Measurements from ENCODE around the gene NKPD1. TPM values are rescaled to one million over a fixed set of nuclear protein-coding genes. Genes with fewer than 3 reads are reported as not detected.

The NKPD1 gene
- total and polyA plus RNA-seq, 2 experiments from 2014 or later = 0.24 to 1.3 TPM

DNA sequence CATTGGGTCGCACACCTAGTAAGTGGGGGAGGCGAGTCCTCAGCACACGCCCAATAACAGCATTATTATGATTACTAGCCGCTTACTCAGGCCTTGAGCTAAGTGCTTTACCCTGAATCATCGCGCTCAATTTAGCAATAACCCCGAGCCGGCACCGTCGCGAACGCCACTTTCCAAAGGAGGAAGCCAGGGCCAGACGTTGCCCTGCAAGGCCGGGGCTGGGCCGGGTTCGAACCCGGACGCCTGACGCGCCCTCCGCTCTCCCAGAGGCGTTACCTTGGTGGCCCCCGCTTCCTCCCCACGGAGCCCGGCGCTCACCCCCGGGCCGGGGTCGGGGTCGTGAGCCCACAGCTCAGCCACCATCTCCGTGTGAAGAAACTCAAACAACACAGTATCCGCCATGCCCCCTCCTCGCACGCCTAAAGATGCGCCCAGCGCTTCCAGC, 17.1 kb upstream of the NKPD1 start, which contains the start of gene TRAPPC6A:
Gene TRAPPC6A, minus strand, starts transcription at position 421 of the 445 bp plus-strand sequence. Its CDS starts 19 bp downstream, at position 402.
- Histone ChIP-seq H3K36me3 (ENCODE audit: insufficient read depth) (no peaks in the 10 kb centered on the region), H3K4me1 (ENCODE audit: insufficient read depth) (peaks cover 3% of the 10 kb centered on the region; the same call in 1 of the 2 replicates), H3K4me3 (peak within 1 kb of the TSS; percentile 64), H3F3A (replicated peaks; ENCODE audit: low read depth) (0 out of 2 replicates have a peak, but pooled peaks cover 4% of the 10 kb centered on the region), H3K27ac (ENCODE audit: low read depth) (peak within 1 kb of the TSS; percentile 7), H3K4me2 (peak within 1 kb of the TSS; percentile 98), H3K27me3 (ENCODE audit: insufficient read depth) (peaks cover 6% of the 10 kb centered on the region; the same call in 1 of the 2 replicates), H4K20me1 (replicated peaks; ENCODE audit: insufficient read depth) (no peaks in the 10 kb centered on the region), H3K79me2 (replicated peaks; ENCODE audit: insufficient read depth) (peaks cover 15% of the 10 kb centered on the region), H3K9me2 (ENCODE audit: insufficient read depth) (no peaks in the 10 kb centered on the region), H2AFZ (peak within 1 kb of the TSS; percentile 94)
- Mint-ChIP-seq H3K9me3 (no peaks in the 10 kb centered on the region), H3K27me3 (ENCODE audit: insufficient read depth, low read depth, poor library complexity) (peaks cover 22% of the 10 kb centered on the region), H3K4me3 (peak within 1 kb of the TSS; percentile 95), H3K36me3 (ENCODE audit: low read depth) (peaks cover 3% of the 10 kb centered on the region; the same call in 1 of the 3 replicates), H3K4me1 (no peaks in the 10 kb centered on the region; the same call in 2 of the 3 replicates), H3K27ac (peak within 1 kb of the TSS; percentile 96)
- TF ChIP-seq CREB1 (CRISPR knock-in tag; IDR thresholded peaks at IDR 0.05; ENCODE audit: low read depth) = no peak
- TF ChIP-seq EZH2 (IDR thresholded peaks at IDR 0.05; ENCODE audit: low read depth, unreplicated experiment) = no peak
- TF ChIP-seq POLR2AphosphoS5 (IDR thresholded peaks at IDR 0.05; ENCODE audit: low read depth) = peak; percentile 81
- DNase-seq (ENCODE audit: low spot score) = peak; percentile 64
- ATAC-seq = peak; percentile 8

DNA sequence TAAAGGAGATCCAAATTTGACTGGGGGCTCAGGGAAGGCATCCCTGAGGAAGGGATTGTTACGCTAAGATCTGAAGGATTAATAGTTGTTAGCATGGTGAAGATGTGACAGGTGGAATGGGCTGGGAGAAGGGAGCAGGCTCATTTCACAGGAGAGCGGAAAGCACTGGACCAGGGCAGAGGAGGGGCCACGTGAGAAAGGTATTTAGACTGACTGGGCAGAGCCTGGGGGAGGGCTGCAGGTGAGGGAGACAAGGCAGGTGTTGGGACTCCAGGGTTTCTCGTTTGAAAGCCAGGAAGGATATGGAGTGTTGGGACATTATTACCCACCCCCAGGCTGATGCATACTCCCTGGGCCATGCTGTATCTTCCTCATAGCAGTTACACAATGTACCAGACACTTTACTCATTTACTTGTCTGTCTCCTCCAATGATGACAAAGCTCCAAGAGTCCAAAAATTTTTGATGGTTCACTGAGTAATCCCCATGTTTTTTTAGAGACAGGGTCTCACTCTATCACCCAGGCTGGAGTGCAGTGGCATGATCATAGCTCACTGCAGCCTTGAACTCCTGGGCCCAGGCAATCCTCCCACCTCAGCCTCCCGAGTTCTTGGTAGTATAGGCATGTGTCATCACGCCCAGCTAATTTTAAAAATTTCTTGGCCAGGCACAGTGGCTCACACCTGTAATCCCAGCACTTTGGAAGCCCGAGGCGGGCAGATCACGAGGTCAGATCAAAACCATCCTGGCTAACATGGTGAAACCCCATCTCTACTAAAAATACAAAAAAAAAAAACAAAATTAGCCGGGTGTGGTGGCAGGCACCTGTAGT, 14.9 kb upstream of the NKPD1 start:
- DNase-seq (ENCODE audit: low spot score) (no peak), ATAC-seq (no peak)
- H3K4me2 ChIP-seq = no peak overlapping the region
- H3K4me3 Mint-ChIP-seq = peak overlapping the region; percentile 12; the same call in 2 of the 3 replicates
- H3K27me3 Mint-ChIP-seq (ENCODE audit: insufficient read depth, low read depth, poor library complexity) = peaks cover 20% of the 10 kb centered on the region
- H3K9me2 ChIP-seq (ENCODE audit: insufficient read depth) = no peaks in the 10 kb centered on the region
- TF ChIP-seq ZNF114 (CRISPR knock-in tag; IDR thresholded peaks at IDR 0.05) = no peak
- TF ChIP-seq STAT1 (IDR thresholded peaks at IDR 0.05; ENCODE audit: unreplicated experiment) = no peak
- no peak for TF ChIP-seq POLR2AphosphoS5 (IDR thresholded peaks at IDR 0.05; ENCODE audit: low read depth)
- TF ChIP-seq NANOG (IDR thresholded peaks at IDR 0.05; ENCODE audit: borderline replicate concordance) = no peak
- TF ChIP-seq, protein P1, sequence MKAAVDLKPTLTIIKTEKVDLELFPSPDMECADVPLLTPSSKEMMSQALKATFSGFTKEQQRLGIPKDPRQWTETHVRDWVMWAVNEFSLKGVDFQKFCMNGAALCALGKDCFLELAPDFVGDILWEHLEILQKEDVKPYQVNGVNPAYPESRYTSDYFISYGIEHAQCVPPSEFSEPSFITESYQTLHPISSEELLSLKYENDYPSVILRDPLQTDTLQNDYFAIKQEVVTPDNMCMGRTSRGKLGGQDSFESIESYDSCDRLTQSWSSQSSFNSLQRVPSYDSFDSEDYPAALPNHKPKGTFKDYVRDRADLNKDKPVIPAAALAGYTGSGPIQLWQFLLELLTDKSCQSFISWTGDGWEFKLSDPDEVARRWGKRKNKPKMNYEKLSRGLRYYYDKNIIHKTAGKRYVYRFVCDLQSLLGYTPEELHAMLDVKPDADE (IDR thresholded peaks at IDR 0.05) = no peak
- peaks cover 6% of the 10 kb centered on the region; the same call in 1 of the 2 replicates for H3K27me3 ChIP-seq (ENCODE audit: insufficient read depth)
- no peaks in the 10 kb centered on the region; the same call in 1 of the 2 replicates for H4K20me1 ChIP-seq (replicated peaks; ENCODE audit: insufficient read depth)
- no peak overlapping the region for H3K4me3 ChIP-seq
- H3K36me3 Mint-ChIP-seq (ENCODE audit: low read depth) = no peaks in the 10 kb centered on the region; the same call in 2 of the 3 replicates
- H3K79me2 ChIP-seq (replicated peaks; ENCODE audit: insufficient read depth) = peaks cover 14% of the 10 kb centered on the region
- no peak overlapping the region for H3K27ac Mint-ChIP-seq
- no peaks in the 10 kb centered on the region for H3K9me3 Mint-ChIP-seq
- H3F3A ChIP-seq (replicated peaks; ENCODE audit: low read depth) = 0 out of 2 replicates have a peak, but pooled peaks cover 4% of the 10 kb centered on the region
- H3K4me1 ChIP-seq (ENCODE audit: insufficient read depth) = 0 out of 2 replicates have a peak, but pooled peaks cover 3% of the 10 kb centered on the region
- no peak overlapping the region for H3K27ac ChIP-seq (ENCODE audit: low read depth)
- H3K36me3 ChIP-seq (ENCODE audit: insufficient read depth) = no peaks in the 10 kb centered on the region
- H3K4me1 Mint-ChIP-seq = no peaks in the 10 kb centered on the region
- H2AFZ ChIP-seq = no peak overlapping the region

DNA sequence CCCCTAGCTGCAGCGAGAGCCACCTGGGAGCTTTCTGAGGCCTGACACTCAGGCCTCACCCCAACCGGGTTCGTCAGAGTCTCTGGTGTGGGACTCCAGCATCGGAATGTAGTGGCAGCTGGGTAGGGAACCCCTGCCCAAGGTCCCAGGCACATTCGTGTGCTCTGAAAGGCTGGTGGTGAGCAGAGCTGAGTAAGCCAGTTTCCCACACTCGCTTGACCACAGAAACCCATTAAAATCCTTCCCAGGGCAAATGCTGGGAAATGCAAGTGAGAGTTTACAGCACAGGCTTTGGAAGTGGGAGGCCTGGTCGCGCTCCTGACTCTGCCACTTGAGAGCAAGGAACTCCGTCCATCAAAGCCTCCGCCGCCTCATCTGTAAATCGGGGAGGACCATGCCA, 13.0 kb upstream of the NKPD1 start:
- H4K20me1 ChIP-seq (replicated peaks; ENCODE audit: insufficient read depth) = no peaks in the 10 kb centered on the region; the same call in 1 of the 2 replicates
- H3K4me3 ChIP-seq = no peak overlapping the region
- no peak overlapping the region for H2AFZ ChIP-seq
- Mint-ChIP-seq H3K27me3 (ENCODE audit: insufficient read depth, low read depth, poor library complexity) (peaks cover 11% of the 10 kb centered on the region), H3K4me1 (no peaks in the 10 kb centered on the region), H3K4me3 (no peak overlapping the region), H3K27ac (no peak overlapping the region), H3K36me3 (ENCODE audit: low read depth) (no peaks in the 10 kb centered on the region; the same call in 2 of the 3 replicates), H3K9me3 (no peaks in the 10 kb centered on the region)
- H3K27me3 ChIP-seq (ENCODE audit: insufficient read depth) = no peaks in the 10 kb centered on the region
- H3K4me1 ChIP-seq (ENCODE audit: insufficient read depth) = no peaks in the 10 kb centered on the region
- H3K79me2 ChIP-seq (replicated peaks; ENCODE audit: insufficient read depth) = peaks cover 6% of the 10 kb centered on the region
- H3K9me2 ChIP-seq (ENCODE audit: insufficient read depth) = no peaks in the 10 kb centered on the region
- ATAC-seq = no peak
- H3F3A ChIP-seq (replicated peaks; ENCODE audit: low read depth) = 0 out of 2 replicates have a peak, but pooled peaks cover 4% of the 10 kb centered on the region
- H3K36me3 ChIP-seq (ENCODE audit: insufficient read depth) = no peaks in the 10 kb centered on the region
- H3K4me2 ChIP-seq = no peak overlapping the region
- no peak for DNase-seq (ENCODE audit: low spot score)
- no peak overlapping the region for H3K27ac ChIP-seq (ENCODE audit: low read depth)
- TF ChIP-seq, protein P2, sequence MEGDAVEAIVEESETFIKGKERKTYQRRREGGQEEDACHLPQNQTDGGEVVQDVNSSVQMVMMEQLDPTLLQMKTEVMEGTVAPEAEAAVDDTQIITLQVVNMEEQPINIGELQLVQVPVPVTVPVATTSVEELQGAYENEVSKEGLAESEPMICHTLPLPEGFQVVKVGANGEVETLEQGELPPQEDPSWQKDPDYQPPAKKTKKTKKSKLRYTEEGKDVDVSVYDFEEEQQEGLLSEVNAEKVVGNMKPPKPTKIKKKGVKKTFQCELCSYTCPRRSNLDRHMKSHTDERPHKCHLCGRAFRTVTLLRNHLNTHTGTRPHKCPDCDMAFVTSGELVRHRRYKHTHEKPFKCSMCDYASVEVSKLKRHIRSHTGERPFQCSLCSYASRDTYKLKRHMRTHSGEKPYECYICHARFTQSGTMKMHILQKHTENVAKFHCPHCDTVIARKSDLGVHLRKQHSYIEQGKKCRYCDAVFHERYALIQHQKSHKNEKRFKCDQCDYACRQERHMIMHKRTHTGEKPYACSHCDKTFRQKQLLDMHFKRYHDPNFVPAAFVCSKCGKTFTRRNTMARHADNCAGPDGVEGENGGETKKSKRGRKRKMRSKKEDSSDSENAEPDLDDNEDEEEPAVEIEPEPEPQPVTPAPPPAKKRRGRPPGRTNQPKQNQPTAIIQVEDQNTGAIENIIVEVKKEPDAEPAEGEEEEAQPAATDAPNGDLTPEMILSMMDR (conservative IDR thresholded peaks at IDR 0.05; ENCODE audit: low read depth in 2 of 2) = no peak
- TF ChIP-seq ZNF114 (CRISPR knock-in tag; IDR thresholded peaks at IDR 0.05) (no peak), CREB1 (CRISPR knock-in tag; IDR thresholded peaks at IDR 0.05; ENCODE audit: low read depth) (no peak), EZH2 (IDR thresholded peaks at IDR 0.05; ENCODE audit: low read depth, unreplicated experiment) (no peak), NANOG (IDR thresholded peaks at IDR 0.05; ENCODE audit: borderline replicate concordance) (no peak), ZNF331 (CRISPR knock-in tag; IDR thresholded peaks at IDR 0.05; ENCODE audit: low read depth) (no peak)
- TF ChIP-seq, protein P1 (IDR thresholded peaks at IDR 0.05) = no peak
